PC-9 (cell line): ENCODE data around the gene PTPRM.

Source experiments
- CTCF ChIP-seq: fragments of 200-600 bp; sonication (generic); conservative IDR thresholded peaks from 2 replicates; pipeline ENCODE4 v1.6.1; 2017; ENCODE audit warnings: mixed run types, antibody characterized with exemption, mild to moderate bottlenecking, moderate library complexity
- EZH2 ChIP-seq: fragments of 200-600 bp; sonication (generic); IDR thresholded peaks from 2 replicates; pipeline ENCODE4 v1.8.0; 2017; ENCODE audit warnings: antibody characterized with exemption, low read depth

GRCh38 chr18:7926526-7926925 is 359.4 kb downstream of the PTPRM start:
- TF ChIP-seq CTCF (no peak), EZH2 (no peak)
